Mucosa of rectum (tissue), 2 donors: ENCODE measurements around the gene RBM28.

Source experiments
- H3K27ac ChIP-seq, 2 donors: one replicate each; pipeline ENCODE4 v1.7.0; 2013; ENCODE audit warnings: inconsistent platforms in 2 of 2, low read depth in 2 of 2, low read length in 2 of 2
- H3K27me3 ChIP-seq, 2 donors: one replicate each; pipeline ENCODE4 v1.7.0; 2013; ENCODE audit warnings: low read length in 2 of 2; ENCODE audit not compliant: control insufficient read depth in 2 of 2, insufficient read depth in 2 of 2
- H3K36me3 ChIP-seq, 2 donors: one replicate each; pipeline ENCODE4 v1.7.0; 2013; ENCODE audit warnings: low read length in 2 of 2; ENCODE audit not compliant: control insufficient read depth in 2 of 2, insufficient read depth in 2 of 2
- H3K4me1 ChIP-seq, 2 donors: one replicate each; pipeline ENCODE4 v1.7.0; 2013; ENCODE audit warnings: low read length in 2 of 2, mild to moderate bottlenecking in 1 of 2; ENCODE audit not compliant: control insufficient read depth in 2 of 2, insufficient read depth in 2 of 2
- H3K4me3 ChIP-seq, 2 donors: one replicate each; pipeline ENCODE4 v1.7.0; 2013; ENCODE audit warnings: low read length in 2 of 2
- H3K9ac ChIP-seq, 2 donors: one replicate each; pipeline ENCODE4 v1.7.0; 2013; ENCODE audit warnings: low read length in 2 of 2, low read depth in 1 of 2, mild to moderate bottlenecking in 1 of 2
- H3K9me3 ChIP-seq, 2 donors: one replicate each; pipeline ENCODE4 v1.7.0; 2013; ENCODE audit warnings: low read length in 2 of 2; ENCODE audit not compliant: control insufficient read depth in 2 of 2
- donor health status: healthy.
- donor health status: Normal muscosa, but diverticular disease.

RBM28 gene

DNA sequence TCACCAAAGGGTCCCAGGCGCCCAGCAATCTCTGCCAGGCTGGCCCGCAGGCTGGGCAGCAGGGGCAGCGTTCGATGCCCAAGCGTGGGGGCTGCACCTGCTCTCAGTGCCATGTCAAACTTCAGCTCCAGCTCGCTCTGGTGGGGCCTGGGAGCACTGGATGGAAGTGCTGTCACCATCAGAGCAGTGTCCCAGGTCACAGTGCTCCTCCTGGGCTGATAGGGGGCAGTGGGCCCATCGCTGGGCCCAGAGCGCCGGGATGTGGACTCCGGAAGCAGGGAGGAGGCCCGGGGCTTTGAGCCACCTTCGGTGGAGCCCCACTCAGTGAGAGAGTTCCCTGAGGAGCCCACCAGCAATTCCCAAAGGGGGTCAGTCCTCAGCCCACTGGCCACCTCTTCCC is 15.6 kb upstream of the RBM28 start:
- no peak overlapping the region for H3K27ac ChIP-seq
- H3K4me3 ChIP-seq, result no peak overlapping the region
- no peaks in the 10 kb centered on the region for H3K36me3 ChIP-seq
- H3K27me3 ChIP-seq, result peaks cover 24 to 28% of the 10 kb centered on the region in 2 donors
- H3K9me3 ChIP-seq, result no peaks in the 10 kb centered on the region
- H3K9ac ChIP-seq, result no peak overlapping the region
- peaks cover 6 to 7% of the 10 kb centered on the region in 2 donors for H3K4me1 ChIP-seq

DNA sequence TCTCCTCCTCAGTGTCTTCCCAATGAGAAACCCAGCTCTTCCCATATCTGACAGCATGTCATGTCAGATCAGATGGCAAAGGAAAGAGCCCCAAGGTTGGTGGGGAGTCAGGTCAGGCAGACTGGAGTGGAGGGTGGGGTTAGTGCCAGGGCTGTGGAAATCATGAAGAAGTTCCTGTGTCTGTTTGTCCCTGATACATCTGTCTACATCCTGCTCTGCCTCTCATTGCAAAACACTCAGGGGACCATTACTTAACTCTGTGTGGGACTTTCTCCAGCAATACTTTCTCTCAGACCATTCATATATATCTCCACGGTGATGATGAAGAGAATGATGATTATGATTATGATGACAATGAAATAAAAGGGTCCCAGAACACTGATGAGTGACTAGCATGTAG is 14.5 kb upstream of the RBM28 start:
- no peaks in the 10 kb centered on the region for H3K9me3 ChIP-seq
- no peak overlapping the region for H3K9ac ChIP-seq
- peaks cover 29% of the 10 kb centered on the region in 2 donors for H3K27me3 ChIP-seq
- no peak overlapping the region for H3K4me3 ChIP-seq
- no peak overlapping the region for H3K27ac ChIP-seq
- no peaks in the 10 kb centered on the region for H3K36me3 ChIP-seq
- H3K4me1 ChIP-seq, result peaks cover 6 to 7% of the 10 kb centered on the region in 2 donors

DNA sequence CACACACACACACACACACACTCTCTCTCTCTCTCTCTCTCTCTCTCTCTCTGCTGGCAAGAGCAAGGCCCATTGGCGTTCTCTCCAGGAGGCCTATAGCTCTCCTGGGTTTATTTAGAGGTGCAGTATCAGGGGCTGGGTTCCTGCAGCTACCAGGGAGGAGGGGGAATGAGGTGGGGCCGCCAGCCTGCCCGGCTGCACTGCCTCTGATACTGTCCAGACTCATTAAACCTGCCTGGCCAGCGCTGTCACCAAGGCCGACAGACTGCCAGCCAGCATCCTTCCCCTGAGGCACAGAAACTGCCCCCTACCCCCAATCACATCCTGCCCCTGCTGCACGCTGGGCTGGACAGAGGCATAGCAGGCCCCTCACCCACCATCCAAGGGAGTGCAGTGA is 13.5 kb upstream of the RBM28 start:
- Histone ChIP-seq H3K27me3 (peaks cover 32 to 34% of the 10 kb centered on the region in 2 donors), H3K27ac (no peak overlapping the region), H3K4me3 (no peak overlapping the region), H3K9ac (no peak overlapping the region), H3K36me3 (no peaks in the 10 kb centered on the region), H3K4me1 (peaks cover 6 to 7% of the 10 kb centered on the region in 2 donors), H3K9me3 (no peaks in the 10 kb centered on the region)

DNA sequence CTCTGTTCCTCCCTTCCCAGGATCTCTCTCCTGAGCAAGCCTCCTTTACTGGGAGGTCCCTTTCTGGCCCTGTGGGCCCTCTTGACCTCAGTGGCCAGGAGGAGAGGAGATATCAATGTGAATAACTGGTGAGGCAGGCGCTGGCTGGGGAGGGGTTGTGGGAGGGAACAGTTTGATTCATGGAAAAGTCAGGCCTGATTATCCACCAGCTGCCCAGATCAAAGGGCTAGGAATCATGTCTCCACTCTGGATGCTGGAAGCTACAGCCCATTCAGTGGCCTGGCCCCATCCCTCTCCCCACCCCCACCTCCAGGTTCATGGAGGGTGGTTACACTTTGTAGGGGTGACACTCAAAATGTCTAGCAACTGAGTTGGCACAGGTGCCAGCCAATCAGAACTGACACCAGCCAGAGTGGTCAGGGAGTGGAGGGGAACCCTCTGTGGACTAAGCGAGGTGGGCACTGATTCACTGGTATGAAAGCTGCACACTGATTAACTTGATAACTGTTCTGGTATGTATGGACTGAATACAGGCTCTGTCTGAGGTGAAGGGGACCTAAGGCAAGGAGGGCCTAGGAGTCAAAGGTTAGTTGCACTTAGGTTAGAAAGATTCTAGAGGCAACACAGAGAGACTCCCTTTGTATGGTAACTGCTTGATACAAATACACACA is 13.0 kb upstream of the RBM28 start:
- Histone ChIP-seq H3K4me3 (no peak overlapping the region), H3K27ac (no peak overlapping the region), H3K4me1 (peaks cover 6 to 7% of the 10 kb centered on the region in 2 donors), H3K36me3 (no peaks in the 10 kb centered on the region), H3K9ac (no peak overlapping the region), H3K9me3 (no peaks in the 10 kb centered on the region), H3K27me3 (peaks cover 27 to 35% of the 10 kb centered on the region in 2 donors)

DNA sequence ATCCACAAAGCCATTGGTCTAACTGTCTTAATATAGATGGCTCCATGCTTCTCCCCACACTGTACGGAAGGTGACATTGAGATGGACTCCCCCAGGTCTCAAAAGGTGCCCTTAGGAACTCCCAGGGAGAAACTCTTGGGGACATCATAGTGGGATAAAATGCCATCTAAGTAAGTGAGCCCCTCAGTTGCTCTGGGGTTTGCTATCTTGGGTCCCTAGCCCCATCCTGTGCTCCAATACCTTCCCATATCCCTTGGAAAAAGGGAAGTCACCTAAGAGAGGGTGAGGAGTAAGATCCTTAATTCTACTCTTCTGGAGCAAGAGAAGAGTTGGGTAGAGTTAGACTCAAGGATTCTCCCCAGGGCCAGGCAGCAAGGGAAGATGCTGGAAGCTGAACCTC is 9.9 kb upstream of the RBM28 start:
- peaks cover 21 to 41% of the 10 kb centered on the region in 2 donors for H3K27me3 ChIP-seq
- H3K27ac ChIP-seq, result no peak overlapping the region
- no peaks in the 10 kb centered on the region for H3K36me3 ChIP-seq
- no peak overlapping the region for H3K9ac ChIP-seq
- no peak overlapping the region for H3K4me3 ChIP-seq
- no peaks in the 10 kb centered on the region for H3K9me3 ChIP-seq
- H3K4me1 ChIP-seq, result no peaks in the 10 kb centered on the region

DNA sequence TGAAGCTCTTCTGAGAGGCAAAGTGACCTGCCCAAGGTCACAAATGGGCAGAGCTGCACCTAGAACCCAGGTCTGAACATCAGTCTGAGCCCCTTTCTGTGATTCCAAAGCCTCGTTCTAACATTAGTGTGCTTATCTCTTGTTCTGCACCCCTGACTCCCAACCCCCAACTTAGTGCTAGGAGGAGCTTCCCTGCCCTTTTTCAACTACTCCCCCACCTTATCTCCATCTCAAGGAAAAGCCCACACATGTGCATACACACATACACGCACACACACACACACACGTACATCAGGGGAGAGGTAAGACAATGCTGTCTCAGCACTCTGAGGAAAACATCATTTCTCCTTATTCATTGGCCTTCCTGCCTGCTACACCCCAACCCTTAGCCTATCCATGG is 9.5 kb upstream of the RBM28 start:
- no peak overlapping the region for H3K9ac ChIP-seq
- H3K27ac ChIP-seq, result no peak overlapping the region
- H3K9me3 ChIP-seq, result no peaks in the 10 kb centered on the region
- peaks cover 20 to 41% of the 10 kb centered on the region in 2 donors for H3K27me3 ChIP-seq
- H3K4me1 ChIP-seq, result no peaks in the 10 kb centered on the region
- H3K36me3 ChIP-seq, result no peaks in the 10 kb centered on the region
- H3K4me3 ChIP-seq, result no peak overlapping the region

DNA sequence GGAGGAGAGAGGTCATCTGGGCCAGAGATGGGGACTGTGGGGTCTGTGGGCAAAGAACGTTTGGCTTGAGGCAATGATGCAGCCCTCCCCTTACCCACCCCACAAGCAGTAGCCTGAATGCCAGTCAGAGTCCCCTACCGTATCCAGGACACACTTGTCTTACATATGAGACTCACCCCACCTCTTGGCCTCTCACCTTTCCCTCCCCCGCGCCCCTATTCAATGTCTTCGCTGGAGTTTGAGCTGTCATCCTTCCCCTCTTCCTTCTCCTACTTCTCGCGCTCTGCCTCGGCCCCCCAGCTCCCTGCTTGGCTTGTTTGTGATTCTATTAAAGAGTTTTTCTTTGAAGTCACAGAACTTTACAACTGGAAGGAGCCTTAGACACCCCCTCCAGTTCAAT is 8.9 kb upstream of the RBM28 start:
- no peak overlapping the region for H3K9ac ChIP-seq
- no peaks in the 10 kb centered on the region for H3K36me3 ChIP-seq
- no peak overlapping the region for H3K27ac ChIP-seq
- no peaks in the 10 kb centered on the region for H3K4me1 ChIP-seq
- peaks cover 17 to 41% of the 10 kb centered on the region in 2 donors for H3K27me3 ChIP-seq
- H3K4me3 ChIP-seq, result no peak overlapping the region
- H3K9me3 ChIP-seq, result no peaks in the 10 kb centered on the region

DNA sequence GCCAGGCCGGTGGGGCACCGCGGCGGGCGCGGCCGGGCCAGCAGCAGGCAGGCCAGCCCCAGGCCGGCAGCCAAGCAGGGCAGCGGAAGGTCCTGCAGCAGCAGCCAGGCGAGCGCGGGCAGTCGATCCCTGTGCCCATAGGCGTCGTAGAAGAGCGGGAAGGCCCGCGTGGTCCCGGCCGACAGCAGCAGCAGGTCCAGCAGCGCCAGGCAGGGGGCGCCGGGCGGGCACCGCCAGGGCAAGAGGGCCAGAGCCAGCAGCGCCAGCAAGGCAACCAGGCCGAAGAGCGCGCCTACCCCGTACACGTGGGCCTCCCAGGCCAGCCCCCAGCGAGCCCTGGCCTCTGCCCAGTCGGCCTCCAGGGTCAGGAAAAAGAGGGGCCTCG is 8.4 kb upstream of the RBM28 start:
- H3K4me3 ChIP-seq, result no peak overlapping the region

DNA sequence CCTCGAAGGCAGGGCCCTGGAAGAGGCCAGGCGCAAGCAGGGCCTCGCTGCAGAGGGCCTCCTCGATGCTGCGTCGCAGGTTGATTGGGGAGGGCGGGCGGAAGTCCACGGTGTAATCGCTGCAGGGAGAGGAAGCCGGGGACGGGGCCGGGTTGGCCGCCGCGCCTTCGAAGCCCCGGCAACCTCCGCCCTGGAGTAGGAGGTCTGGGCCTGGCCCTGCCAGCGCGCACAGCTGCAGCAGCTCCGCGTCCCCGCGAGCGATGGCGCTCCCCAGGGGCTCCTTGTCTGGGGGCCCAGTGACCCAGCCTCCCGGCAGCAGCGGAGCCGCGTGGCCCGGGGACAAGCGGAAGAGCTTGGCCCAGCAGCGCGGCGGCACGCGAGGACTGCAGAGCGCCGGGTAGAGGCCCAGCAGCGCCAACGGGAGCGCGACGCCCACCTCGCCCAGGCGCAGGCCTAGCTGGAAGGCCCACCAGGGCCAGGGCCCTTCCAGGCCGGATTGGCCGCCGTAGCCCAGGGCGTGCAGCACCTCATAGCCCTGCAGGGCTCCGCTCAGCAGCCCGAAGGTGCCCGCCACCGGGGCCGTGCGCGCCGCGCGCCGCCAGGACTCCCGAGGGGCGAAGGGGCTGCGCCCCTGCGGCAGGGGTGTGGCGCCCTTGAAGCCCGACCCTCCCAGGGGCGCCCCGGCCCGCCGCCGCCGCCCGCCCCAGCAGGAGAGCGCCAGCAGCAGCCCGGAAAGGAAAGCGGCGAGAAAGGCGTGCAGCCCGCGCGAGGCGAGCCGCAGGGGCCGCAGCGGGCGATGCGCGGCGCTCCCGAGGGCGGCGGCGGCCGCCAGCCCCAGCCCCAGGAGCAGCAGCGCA is 7.8 kb upstream of the RBM28 start:
- H3K9ac ChIP-seq, result no peak overlapping the region
- no peak overlapping the region for H3K27ac ChIP-seq
- H3K36me3 ChIP-seq, result no peaks in the 10 kb centered on the region
- H3K9me3 ChIP-seq, result no peaks in the 10 kb centered on the region
- no peak overlapping the region for H3K4me3 ChIP-seq
- H3K27me3 ChIP-seq, result peaks cover 17 to 41% of the 10 kb centered on the region in 2 donors
- H3K4me1 ChIP-seq, result no peaks in the 10 kb centered on the region

More for the DNA sequence above, 8.4 kb upstream of the RBM28 start:
- no peak overlapping the region for H3K9ac ChIP-seq
- no peaks in the 10 kb centered on the region for H3K36me3 ChIP-seq
- H3K4me1 ChIP-seq, result no peaks in the 10 kb centered on the region
- H3K27me3 ChIP-seq, result peaks cover 17 to 41% of the 10 kb centered on the region in 2 donors
- no peaks in the 10 kb centered on the region for H3K9me3 ChIP-seq
- H3K27ac ChIP-seq, result no peak overlapping the region

DNA sequence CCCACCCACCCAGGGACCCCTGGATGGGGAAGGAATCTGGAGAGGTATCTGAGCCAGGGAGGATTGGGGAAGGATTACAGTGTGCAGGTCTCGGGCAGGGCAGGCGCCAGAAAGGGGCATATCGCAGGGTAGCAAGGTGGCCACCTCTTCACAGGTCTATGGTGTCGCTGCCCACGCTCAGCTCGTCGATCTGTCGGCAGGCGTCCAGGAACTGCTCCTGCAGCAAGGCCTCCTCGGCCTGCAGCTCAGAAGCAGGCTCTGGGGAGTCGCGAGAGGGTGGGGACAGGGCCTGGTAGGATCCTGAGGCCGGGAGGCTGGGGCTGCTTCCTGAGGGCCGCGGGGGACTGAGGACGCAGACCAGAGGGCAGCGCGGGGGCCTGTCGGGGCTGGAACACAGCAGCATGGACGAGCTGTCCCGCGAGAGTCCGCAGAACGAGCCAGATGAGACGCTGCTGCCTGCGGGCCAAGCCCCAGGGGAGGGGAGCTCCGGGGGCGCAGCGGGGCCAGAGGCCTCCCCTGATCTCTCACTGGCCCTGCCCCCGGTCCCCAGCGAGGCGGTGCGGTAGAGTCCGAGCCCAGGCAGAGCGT is 7.1 kb upstream of the RBM28 start:
- peaks cover 17 to 38% of the 10 kb centered on the region in 2 donors for H3K27me3 ChIP-seq
- no peaks in the 10 kb centered on the region for H3K9me3 ChIP-seq
- no peak overlapping the region for H3K4me3 ChIP-seq
- H3K36me3 ChIP-seq, result no peaks in the 10 kb centered on the region
- H3K9ac ChIP-seq, result no peak overlapping the region
- no peaks in the 10 kb centered on the region for H3K4me1 ChIP-seq
- no peak overlapping the region for H3K27ac ChIP-seq
